Lung (tissue), 12 donors: ENCODE results near the gene GSC2. TPM values are rescaled to one million over a fixed set of nuclear protein-coding genes. Genes with fewer than 3 reads are reported as not detected.

Experiments
- ATAC-seq: fragments of 200-7000 bp; cut with Tn5 transposase; one replicate; pipeline ENCODE4 v1.9.1; 2020; ENCODE audit warnings: moderate number of reproducible peaks; ENCODE audit not compliant: insufficient read depth, low FRiP score
- DNase-seq, 3 donors: peaks; one replicate each; pipeline ENCODE4 v3.0.0-alpha.2; 2013 to 2017
- H3K27ac ChIP-seq, 2 donors: one replicate each; pipeline ENCODE4 v1.5.1; 2013; ENCODE audit warnings: mild to moderate bottlenecking in 2 of 2, moderate library complexity in 2 of 2, control low read depth in 1 of 2, inconsistent platforms in 1 of 2, low read depth in 1 of 2, low read length in 1 of 2
- H3K27me3 ChIP-seq, 3 donors: one replicate each; pipeline ENCODE4 v1.5.1; 2013; ENCODE audit warnings: low read length in 2 of 3; ENCODE audit not compliant: control insufficient read depth in 3 of 3, insufficient read depth in 3 of 3
- H3K36me3 ChIP-seq, 4 donors: one replicate each; pipeline ENCODE4 v1.5.1; 2013; ENCODE audit warnings: low read length in 4 of 4, mild to moderate bottlenecking in 1 of 4, moderate library complexity in 1 of 4; ENCODE audit not compliant: control insufficient read depth in 4 of 4, insufficient read depth in 4 of 4
- H3K4me1 ChIP-seq, 5 donors: one replicate each; pipeline ENCODE4 v1.5.1; 2013; ENCODE audit warnings: low read length in 5 of 5, mild to moderate bottlenecking in 2 of 5, moderate library complexity in 1 of 5; ENCODE audit not compliant: control insufficient read depth in 5 of 5, insufficient read depth in 5 of 5
- H3K4me3 ChIP-seq: one replicate; pipeline ENCODE4 v1.5.1; 2013; ENCODE audit warnings: mild to moderate bottlenecking, control low read depth, moderate library complexity
- H3K9ac ChIP-seq, 2 donors: one replicate each; pipeline ENCODE4 v1.5.1; 2013; ENCODE audit warnings: low read length in 2 of 2, control low read depth in 1 of 2; ENCODE audit not compliant: insufficient read depth in 1 of 2
- H3K9me3 ChIP-seq, 4 donors: one replicate each; pipeline ENCODE4 v1.5.1; 2013; ENCODE audit warnings: low read length in 3 of 4, mild to moderate bottlenecking in 1 of 4, moderate library complexity in 1 of 4; ENCODE audit not compliant: control insufficient read depth in 4 of 4, insufficient read depth in 3 of 4
- WGBS, 2 donors: extraction: QIAGEN DNeasy Blood & Tissue Kit; methylation state at CpG; one replicate each; pipeline ENCODE4 v1.1.7; 2013; 5-methylcytosine and 5-hydroxymethylcytosine counted together
- polyA plus RNA-seq, 2 donors: library from polyadenylated mRNA; stranded (reverse); fragments of 200-250 nt; gene quantifications; one replicate each; pipeline ENCODE4 v1.2.1, GENCODE V29; 2013
- total RNA-seq, 2 donors: library from RNA; depleted of rRNA in 1 of 2; stranded (reverse); fragments of >200 nt in 1 of 2; gene quantifications; one replicate each; pipeline ENCODE4 v1.2.1, GENCODE V29; 2014 to 2021
- TF ChIP-seq, protein P1 (sequence below): IDR thresholded peaks from 2 replicates; pipeline ENCODE4 v1.5.1; 2012; ENCODE audit warnings: mild to moderate bottlenecking; ENCODE audit errors: control extremely low read depth, extremely low read depth
- donor health status: control.
- donor health status: control.
- donor health status: Bipolar disorder and iron deficiency.
- donor health status: healthy.
- donor health status: DM: yes; HTN: yes; CAD: no.

Gene GSC2
- total and polyA plus RNA-seq, 4 donors = not detected

- no peak overlapping the region for H3K4me3 ChIP-seq
- H3K27ac ChIP-seq = no peak overlapping the region
- H3K4me1 ChIP-seq = peaks cover 0 to 8% (median 0%) of the 10 kb centered on the region in 5 donors
- H3K27me3 ChIP-seq = peaks cover 22 to 60% (median 34%) of the 10 kb centered on the region in 3 donors
- H3K36me3 ChIP-seq = no peaks in the 10 kb centered on the region
- DNase-seq = peak in 1 of 3 donors; percentile 4
- 55 to 57% methylated on average over 10 of the region's 10 CpGs for WGBS, 2 donors
- H3K9me3 ChIP-seq = peaks cover 0 to 8% (median 0%) of the 10 kb centered on the region in 4 donors
- TF ChIP-seq, protein P1, sequence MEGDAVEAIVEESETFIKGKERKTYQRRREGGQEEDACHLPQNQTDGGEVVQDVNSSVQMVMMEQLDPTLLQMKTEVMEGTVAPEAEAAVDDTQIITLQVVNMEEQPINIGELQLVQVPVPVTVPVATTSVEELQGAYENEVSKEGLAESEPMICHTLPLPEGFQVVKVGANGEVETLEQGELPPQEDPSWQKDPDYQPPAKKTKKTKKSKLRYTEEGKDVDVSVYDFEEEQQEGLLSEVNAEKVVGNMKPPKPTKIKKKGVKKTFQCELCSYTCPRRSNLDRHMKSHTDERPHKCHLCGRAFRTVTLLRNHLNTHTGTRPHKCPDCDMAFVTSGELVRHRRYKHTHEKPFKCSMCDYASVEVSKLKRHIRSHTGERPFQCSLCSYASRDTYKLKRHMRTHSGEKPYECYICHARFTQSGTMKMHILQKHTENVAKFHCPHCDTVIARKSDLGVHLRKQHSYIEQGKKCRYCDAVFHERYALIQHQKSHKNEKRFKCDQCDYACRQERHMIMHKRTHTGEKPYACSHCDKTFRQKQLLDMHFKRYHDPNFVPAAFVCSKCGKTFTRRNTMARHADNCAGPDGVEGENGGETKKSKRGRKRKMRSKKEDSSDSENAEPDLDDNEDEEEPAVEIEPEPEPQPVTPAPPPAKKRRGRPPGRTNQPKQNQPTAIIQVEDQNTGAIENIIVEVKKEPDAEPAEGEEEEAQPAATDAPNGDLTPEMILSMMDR = no peak
- ATAC-seq = no peak
- no peak overlapping the region for H3K9ac ChIP-seq
Observed at GRCh38 chr22:19151329-19152191, 1.5 kb upstream of the GSC2 start.

- 9 to 14% methylated on average over 36 to 68 of the region's 68 CpGs for WGBS, 2 donors
- Histone ChIP-seq H3K9me3 (peaks cover 0 to 8% (median 0%) of the 10 kb centered on the region in 4 donors), H3K4me3 (no peak overlapping the region), H3K9ac (no peak overlapping the region), H3K27me3 (peaks cover 22 to 60% (median 40%) of the 10 kb centered on the region in 3 donors), H3K27ac (no peak overlapping the region), H3K36me3 (no peaks in the 10 kb centered on the region), H3K4me1 (peaks cover 0 to 8% (median 0%) of the 10 kb centered on the region in 5 donors)
- DNase-seq = peak in 1 of 3 donors; percentile 8
- no peak for ATAC-seq
- TF ChIP-seq, protein P1 = no peak
Observed at GRCh38 chr22:19150482-19151328, 613 bp upstream of the GSC2 start.

GRCh38 chr22:19149047-19149883, 827 bp downstream of the GSC2 start:
- TF ChIP-seq, protein P1 = no peak
- 2 to 3% methylated on average over 85 to 92 of the region's 92 CpGs for WGBS, 2 donors
- H3K27me3 ChIP-seq = peaks cover 22 to 57% (median 40%) of the 10 kb centered on the region in 3 donors

More at GRCh38 chr22:19149047-19149883, 827 bp downstream of the GSC2 start:
- H3K9ac ChIP-seq = no peak overlapping the region
- peaks cover 0 to 6% (median 0%) of the 10 kb centered on the region in 4 donors for H3K9me3 ChIP-seq
- peak overlapping the region; percentile 20 for H3K4me3 ChIP-seq
- peaks cover 0 to 8% (median 0%) of the 10 kb centered on the region in 5 donors for H3K4me1 ChIP-seq
- no peaks in the 10 kb centered on the region for H3K36me3 ChIP-seq
- no peak overlapping the region for H3K27ac ChIP-seq
- DNase-seq (no peak), ATAC-seq (no peak)
